ENCODE results near the gene NFKB1.

NFKB1 gene

DNA sequence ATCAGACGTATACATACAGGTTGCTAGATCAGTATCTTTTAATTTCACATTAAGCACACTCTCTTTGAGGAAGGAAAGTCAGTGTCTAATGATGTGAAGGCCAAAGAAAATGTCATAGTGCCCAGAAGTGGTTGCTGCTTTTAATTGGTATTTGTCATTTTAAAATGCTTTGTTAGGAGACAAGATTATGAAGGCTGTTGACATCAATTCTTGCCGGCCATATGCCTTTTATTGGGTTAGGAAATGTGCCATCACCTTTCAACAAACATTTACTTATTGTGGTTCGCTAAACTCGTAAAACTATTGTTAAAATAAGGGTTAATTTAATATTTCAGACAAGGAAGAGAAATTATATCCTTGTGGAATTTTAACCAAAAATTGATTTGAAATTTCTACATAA lies 32.2 kb downstream of the NFKB1 start:
- no peak for DNase-seq

DNA sequence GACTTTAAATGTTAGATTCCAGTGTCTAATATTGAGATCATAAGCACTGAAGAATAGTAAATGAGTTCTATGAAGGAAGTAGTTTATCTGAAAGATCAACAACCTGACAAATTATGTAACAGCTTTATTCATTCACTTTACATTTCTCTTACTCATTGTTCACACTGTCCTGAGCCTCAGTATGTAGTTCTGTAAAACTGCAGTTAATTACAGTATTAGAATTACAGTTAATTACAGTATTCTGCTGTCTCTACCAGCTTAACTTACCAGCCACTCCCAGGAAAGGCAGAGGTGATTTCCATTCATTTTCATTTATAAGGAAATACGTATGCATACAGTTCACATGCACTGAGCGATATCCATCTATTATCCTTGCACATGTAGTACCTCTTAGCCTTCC lies 32.7 kb downstream of the NFKB1 start:
- DNase-seq, result no peak

DNA sequence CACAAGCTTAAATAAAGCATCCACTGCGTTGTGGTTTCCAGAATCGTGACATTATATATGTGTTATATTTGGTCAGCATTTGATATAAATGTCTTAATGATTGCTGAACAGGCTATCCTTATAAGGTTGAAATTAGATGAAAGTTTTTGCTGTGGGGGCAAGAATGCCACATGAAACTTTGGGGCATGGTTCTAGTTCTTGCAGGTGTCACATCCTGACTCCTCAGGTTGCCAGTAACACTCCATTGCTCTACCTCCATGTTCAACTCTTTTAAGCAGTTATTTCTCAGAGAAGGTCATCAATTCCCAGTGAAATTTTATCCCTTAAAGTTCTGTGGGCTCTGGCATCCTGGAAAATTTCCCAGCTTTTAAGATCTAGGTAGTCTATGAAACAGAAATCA lies 33.7 kb downstream of the NFKB1 start:
- no peak for DNase-seq

DNA sequence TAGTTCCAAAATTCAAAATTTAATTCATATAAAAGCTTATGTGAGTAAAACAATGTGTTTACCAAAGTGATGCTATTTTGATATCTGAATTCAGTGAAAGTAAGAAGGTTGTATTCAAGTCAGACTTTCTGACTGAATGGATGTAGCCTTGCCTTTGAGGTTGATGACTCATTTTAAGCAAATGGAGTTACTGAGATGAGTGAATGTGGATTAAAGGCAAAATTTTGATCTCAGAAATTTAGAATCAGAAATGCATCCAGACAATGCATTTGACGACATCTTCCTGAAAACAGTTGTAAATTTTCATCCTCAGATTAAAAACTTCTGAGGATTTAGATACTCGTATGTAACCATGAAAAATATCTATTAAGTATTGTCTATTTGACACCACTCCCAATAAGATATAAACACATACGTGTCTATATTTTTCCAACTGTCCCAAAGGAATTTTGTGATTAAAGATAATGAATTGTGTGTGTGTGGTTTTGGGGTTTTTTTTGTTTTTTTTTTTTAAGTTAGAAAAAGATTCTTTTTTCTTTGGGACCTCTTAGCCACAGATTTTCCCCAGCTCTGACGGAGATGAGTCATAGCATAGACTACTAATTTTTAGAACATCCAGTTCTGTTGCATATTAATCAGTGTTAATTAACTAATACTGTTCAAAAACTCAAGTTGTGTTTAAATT lies 34.4 kb downstream of the NFKB1 start:
- DNase-seq, result no peak

DNA sequence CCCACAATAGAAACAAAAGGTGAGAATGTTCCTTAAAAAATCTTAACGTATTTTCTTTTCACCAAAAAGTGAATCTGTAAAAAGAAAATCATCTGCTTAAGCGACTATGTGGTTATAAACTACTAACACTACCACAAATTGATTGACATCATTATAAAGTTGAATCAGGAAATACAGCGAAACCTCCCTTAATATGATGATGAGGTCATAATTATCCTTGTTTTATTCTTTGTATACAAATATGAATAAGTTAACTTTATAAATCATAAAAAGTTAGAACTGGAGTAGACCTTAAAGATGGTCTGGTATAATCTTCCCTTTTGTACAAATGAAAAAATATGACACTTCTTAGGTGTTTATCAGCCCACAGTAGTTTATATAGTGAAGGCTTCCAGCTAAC lies 35.6 kb downstream of the NFKB1 start:
- DNase-seq, result no peak

DNA sequence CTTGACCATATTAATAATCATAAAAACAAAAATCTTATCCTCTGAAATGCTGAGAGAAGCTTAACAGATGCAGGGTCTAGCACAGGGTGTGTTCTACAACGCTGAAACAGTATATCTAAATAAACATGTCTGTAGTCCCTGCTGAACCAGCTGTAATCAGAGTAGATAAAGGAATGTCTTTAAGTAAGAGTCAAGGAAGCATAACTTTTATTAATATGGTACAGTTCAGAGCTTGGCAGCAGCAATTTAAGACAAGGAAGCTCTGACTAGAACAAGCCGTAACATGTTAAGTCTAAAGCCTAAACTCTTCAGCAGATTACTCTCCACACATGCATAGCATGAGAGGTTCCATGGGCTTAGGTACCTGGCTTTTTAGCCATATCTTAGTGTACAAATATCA lies 36.1 kb downstream of the NFKB1 start:
- no peak for DNase-seq

DNA sequence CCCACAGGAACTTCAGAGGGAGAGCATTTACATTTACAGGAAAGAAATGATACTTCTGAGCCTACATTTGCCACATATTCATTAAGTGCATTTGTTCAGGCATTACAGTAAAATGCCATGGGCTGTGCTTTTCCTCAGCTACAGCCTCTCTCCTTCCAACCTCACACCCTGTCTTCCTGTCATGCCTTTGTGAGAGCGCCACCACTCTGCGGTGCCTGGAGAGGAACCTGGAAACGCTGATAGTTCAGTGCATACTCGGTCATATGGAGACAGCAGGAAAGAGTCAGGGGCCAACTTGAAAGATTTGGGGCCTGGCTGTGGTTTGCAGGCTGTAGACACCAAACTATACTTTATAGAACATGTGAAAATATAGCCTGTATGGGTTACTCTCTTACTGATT lies 40.5 kb downstream of the NFKB1 start:
- DNase-seq, result no peak

DNA sequence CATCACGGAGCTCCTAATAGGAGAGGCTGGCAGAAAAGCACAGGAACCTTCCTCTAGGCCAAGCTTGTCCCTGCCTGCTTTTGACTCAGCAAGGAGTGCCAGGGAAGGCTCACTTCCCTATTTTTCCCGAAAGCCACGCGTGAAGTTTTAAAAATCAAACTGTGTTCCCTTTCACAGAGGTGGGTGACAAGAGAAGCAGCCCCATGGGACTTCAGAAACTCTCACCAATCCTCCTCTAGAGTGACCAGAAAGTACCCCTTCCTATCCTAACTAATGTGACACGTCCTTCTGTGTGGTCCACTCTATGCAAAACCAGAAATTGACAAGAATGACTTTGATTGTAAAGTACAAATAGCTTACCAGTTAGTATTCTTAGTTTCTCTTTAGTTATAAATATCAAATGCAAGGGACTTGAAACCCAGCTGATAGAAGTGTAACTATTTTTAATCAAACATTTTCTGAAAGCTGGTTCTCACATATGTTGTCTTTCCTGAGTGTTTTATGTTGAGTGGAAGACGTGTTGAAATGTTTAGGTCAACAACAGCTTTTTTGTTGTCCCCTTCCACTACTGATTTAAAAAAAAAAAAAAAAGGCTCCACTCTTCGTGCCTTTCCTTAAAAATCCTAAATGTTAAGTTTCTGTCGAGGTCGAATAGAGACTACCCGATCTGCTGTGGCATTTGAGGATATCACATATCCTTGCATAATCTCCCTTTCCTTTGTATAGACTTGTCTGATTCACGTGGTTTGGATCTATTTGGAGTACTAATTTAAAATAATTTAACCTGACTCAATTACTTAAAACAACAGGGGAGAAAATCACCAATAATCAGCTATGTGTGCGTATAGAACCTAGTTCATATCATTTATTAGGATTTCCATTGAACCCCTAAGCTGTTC lies 42.1 kb downstream of the NFKB1 start:
- no peak for DNase-seq

DNA sequence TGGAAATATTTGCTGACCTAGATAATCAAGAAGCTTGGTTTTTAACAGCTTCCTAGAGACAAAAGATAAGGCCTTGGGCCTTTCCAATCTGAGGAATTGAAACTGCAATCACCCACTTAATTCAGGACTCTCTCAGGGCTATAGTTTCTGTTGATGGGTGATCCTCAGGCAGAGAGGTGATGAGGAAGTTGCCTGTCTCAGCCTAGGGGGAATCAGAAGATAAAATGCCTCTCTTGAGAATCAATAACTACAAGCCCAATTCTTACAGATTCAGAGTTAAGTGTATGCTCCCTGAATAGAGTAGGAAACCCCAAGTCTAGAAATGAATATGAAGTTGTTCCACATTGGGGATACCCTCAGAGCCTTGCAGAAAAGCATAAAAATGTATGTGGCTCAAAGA lies 45.5 kb downstream of the NFKB1 start:
- no peak for DNase-seq

DNA sequence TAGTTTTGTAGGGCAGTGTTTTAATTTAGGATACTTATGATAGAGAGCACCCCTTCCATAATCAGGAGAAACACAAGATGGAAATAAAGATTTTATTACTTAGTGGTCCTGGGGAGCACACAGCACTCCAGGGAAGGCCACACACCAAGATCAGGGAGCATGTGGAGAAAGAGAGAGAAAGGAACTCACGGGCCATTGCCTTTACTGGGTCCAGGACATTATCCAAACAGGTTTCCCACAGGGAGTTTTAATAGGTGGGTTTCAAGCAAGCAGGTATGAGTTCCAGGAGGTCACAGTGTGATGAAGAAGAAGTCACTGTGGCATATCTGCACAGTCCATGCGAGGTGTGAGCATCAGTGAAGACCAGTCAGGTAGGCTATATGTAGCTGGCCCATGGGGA lies 46.8 kb downstream of the NFKB1 start:
- DNase-seq, result no peak

DNA sequence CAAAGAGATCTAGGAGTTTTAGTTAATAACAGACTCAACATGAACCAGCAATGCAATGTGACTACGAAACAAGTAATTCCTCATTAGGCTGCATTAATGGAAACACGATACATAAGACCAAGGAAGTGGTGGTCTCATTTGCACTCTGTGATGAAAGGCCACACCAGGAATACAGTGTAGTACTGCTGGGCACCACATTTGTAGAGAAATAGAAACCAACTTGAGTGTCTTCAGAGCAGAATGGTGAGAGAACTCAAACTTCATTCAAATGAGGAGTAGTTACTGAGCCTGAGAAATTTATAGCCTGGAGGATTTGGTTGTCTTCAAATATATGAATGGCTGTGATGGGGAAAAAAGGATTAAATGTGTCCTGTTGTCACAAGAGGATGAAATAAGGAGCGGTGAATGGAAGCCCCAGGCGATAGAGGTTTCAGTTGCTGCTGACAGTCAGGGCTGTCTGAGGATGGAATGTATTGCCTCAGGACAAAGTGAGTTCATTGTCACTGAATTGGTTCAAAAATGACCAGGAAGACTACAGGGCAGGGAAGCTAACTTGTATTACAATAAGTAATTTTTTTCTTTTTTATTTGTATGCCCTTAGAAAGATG lies 50.9 kb downstream of the NFKB1 start:
- DNase-seq, result no peak

DNA sequence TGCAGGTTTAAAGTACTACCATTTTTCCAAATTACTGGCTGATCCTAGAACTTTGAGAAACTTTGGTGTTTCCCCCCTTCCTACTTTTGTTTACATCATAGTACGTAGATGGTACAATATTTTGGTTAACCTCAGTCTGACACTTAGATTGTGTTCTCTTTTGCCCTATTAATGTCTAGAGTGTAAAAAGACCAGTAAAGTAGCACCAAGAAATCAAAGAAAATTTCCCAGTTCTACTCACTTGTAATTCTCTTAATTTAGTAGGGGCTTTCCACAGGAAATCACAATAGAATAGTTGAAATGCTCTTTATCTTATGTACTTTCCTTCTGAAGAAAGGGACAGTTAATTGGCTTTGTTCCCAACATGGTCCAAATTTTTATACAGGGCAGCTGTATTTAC lies 51.6 kb downstream of the NFKB1 start:
- DNase-seq, result no peak

DNA sequence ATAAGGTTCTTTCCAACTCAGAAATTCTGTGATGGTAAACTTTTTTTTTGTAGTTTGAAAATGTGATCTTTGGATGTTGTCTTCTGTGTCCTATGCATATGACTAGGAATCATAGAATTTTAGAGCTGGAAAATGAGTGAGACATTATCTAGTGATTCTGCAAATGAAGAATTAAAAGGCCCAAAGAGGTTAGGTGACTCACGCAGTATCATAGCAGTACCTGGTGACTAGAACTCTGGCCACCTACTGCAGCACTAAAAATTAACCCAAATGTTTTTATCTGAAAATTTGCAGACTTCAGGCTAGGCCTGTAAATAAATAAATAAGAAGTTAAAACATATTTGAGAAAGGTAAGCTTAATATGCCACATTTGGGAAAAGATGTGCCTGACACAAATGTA lies 52.8 kb downstream of the NFKB1 start:
- no peak for DNase-seq

DNA sequence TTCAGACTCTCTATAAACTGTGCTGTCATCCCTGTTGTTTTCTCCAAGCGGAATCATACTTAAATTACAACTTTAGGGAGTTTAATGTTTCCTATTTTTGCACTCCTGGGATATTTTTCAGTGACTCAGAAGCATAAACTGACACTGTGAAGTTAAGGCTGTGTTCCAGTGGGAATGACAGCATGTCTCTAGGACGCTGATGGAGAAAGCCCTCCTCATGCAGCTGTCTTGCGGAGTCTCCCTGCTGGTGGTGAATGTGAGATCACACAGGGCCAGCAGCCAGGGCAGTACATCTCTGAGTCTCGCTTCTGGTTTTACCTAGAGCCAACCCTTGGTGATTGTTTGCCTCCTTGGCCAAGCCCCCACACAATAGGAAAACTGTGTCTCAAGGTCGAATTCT lies 53.3 kb downstream of the NFKB1 start:
- no peak for DNase-seq

DNA sequence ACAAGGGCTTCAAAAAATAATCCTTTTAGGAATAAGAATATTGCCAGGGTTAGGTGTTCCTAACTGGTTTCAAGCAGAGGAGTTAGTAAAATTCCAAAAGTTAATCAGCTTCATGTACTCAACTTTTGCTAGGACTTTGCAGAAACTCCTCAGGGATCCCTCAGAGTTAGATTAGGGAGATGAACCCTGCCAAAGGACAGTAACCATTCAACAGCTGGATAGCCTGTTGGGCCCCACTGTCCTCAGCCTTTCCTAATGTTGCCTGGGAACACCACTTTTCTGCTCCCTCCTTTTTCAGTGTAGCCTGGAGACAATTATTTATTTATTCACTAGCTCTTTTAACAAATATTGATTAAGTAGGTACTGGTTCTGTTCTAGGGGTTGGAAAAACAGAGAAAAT lies 53.8 kb downstream of the NFKB1 start:
- no peak for DNase-seq

DNA sequence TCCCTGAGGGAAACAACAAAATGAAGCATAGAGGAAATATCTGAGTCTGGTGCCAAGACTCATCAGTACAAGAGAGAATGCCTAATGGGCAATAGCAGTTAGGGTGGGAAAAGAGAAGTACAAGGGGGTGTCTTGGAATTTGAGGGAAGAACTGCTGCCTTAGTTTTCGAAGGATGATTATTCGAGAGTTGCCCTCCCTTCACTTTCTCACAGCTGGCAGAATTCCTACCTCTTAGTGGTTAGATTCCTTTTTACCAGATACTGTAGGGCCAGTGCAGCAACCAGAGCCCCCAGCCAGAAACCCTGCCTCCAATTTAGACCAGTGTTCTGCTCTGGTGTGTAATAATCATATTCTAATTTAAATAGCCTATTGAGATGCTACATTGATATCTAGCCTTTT lies 56.5 kb downstream of the NFKB1 start:
- DNase-seq, result no peak

DNA sequence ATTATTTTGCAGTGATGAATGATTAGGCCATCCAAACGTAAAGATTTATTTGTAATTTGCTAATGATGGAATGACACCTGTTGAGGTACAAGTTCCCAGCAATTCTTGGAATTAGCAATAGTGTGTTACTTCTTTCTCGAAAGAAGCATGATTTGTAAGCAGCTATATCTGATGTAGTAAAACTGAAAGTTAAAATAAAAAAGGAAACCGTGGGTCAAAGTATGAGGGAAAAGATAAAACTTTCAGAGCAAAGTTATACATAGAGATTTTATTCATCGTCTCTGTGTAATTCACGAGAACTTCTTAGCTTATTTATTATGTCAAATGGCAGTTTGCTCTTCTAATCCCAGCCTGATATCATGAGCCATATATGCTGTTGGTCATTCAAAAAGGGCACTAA lies 59.0 kb downstream of the NFKB1 start:
- DNase-seq, result no peak

DNA sequence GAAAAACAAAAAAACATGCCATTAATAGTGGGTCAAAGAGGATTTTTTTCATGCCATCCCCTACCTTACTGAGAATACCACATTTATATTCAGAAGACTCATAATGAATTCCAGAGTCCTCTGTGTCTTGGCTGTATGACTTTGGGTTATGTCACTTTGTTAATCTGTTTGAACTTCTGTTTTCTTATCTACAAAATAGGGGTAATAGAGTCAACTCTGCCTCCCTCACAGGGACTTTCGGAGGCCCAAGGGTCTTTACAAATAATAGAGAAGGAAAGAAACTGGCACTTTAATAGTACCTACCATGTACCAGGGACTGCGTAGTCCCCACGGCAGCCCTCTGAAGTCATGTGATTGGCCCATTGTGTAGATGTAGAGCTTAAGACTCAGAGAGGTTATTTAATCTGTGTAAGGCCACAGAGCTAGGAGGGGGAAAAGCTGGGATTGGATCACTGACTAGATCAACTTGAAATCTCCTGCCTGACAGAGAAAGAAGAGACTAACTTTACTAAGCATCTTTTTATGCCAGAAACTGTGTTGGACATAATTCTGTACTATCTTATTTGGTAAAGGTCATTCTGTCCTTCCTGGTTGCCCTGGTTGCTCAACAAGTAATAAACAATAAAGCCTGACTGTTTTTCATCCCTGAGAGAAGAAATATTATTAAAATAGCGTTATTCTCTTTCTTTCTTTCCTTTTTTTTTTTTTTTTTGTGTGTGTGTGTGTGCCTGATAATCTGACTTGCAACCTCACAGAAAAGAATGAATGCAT lies 59.6 kb downstream of the NFKB1 start:
- DNase-seq, result no peak

DNA sequence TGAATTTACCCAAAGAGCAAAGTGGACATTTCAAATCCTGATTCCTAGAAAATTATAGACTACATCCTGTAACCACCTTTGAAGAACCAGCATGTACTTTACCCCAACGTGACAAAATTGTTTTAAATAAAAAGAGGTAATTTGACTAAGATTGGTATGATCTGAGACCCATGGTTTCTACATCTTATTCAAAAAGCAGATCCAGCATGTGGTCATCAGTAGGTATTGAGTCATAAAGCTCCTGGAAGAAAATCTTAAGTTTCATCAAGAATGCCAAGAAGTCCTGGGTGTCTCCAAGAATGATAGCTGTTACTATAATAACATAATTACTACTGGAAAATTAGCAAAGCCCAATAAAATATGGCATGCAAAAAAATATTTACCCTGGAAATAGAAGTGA lies 61.8 kb downstream of the NFKB1 start:
- no peak for DNase-seq

DNA sequence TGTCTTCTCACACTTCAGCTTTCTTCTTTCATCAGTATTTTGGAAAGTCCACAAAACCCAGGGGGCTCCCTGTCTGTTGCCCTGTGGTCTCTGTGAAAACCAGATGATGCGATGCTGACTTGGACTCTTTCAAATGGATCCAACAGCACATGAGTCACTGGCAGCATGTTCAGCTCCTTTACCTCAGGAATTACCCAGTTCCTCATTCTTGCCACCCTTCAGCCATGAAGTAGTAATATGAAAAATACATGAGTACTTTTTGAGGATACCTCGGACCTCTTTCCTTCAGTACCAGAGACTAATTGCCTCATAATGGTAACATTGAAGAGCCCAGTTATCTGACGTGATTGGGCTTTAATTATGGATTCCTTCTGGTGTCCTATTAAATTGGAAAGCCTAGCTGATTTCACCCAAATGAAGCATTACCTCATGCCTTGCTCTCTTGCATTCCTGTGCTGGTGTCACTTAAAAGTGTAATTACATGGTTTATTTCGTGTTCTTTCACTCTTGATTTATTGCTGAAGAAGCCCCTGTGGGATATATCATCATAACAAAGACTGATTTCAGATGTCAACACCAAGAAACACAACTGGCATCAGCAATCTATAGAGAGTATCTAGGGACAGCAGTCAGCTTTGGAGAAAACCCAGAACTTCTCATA lies 63.4 kb downstream of the NFKB1 start:
- no peak for DNase-seq

DNA sequence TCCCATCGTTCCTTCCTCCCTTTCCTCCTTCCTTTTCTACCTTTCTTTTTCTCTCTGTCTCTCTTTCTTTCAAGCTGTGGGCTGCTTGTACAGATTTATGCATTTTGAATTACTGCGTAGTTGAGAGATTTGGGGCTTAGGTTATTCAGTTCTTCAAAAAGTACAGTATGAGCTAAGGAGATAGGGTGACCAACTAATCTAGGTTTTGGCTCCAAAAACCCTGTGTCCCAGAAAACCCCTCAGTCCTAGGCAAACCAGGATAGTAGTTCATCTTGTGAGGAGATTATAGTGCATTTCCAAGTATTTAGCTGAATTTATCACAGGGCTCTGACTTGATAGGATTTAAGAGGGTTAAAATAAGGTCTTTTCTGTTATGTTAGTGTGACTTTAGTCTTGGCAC lies 64.5 kb downstream of the NFKB1 start:
- no peak for DNase-seq

DNA sequence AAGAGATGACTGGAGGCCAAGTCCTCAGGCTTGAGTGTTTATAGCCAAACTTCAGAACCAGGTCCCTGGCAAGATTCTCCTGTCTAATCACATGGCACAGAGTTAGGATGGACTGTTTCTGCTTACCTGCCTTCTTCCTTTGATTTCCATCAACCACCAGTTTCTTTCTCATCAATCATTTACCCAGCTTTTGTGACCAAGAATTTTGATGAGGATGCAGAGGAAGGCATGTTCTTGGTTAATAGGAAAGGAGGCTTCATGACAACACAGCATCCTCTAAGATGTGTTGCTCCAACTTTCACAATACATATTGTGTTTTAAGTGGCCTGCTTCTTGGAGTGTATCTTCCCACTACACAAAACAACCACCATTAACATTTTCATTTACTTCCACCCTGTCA lies 65.3 kb downstream of the NFKB1 start:
- DNase-seq, result no peak

DNA sequence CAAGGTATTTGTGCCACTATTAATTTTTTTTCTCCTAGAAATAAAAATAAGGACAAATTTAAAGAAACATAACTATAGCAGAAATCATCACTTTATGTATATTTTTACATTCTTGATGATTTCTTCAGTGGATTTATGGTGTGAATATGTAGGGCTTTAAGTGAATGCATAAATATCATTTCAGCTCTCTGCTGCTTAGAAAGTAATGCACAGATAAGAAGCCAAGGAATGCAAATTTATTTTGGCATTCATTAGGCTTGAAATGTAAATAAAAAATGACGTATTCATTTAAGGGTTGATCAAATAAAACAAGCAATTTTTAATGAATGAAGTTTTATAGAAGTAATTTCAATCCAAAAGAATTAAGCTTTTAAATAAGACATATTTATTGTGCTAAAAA lies 66.3 kb downstream of the NFKB1 start:
- no peak for DNase-seq

Measured in NCI-H510A treated with DMSO at 0.1 percent for 48 hours (cell line).